ENCODE results near the gene ZNF273. TPM values are rescaled to one million over a fixed set of nuclear protein-coding genes. Genes with fewer than 3 reads are reported as not detected.

ZNF273 gene
- total RNA-seq, 1 experiment from 2014 or later, result 17.9 TPM

- no peak overlapping the region for H2BK120ac ChIP-seq (ENCODE audit: low read depth, low read length, poor library complexity, severe bottlenecking)
- no peak overlapping the region for H3T11ph ChIP-seq (ENCODE audit: low read length)
- H2BK20ac ChIP-seq (ENCODE audit: low read depth, low read length, poor library complexity, severe bottlenecking), result no peak overlapping the region
- H2AFZ ChIP-seq (ENCODE audit: low read length), result no peak overlapping the region
- no peak overlapping the region for H3K4ac ChIP-seq (ENCODE audit: low read depth, low read length)
- Mint-ChIP-seq H3K4me3 (no peak overlapping the region), H3K27ac (no peak overlapping the region), H3K9me3 (peaks cover 64 to 67% of the 10 kb centered on the region in 2 experiments), H3K36me3 (ENCODE audit: insufficient read depth in 1 of 3, low read depth in 3 of 3) (peaks cover 0 to 7% (median 4%) of the 10 kb centered on the region in 3 experiments; a peak in 4 of 7 replicates), H3K27me3 (ENCODE audit: low read depth) (peaks cover 11% of the 10 kb centered on the region), H3K4me1 (no peaks in the 10 kb centered on the region)
- no peak overlapping the region for H3K9ac ChIP-seq (ENCODE audit: extremely low read depth, insufficient read length, low read length)
- no peak overlapping the region for H3K27ac ChIP-seq (ENCODE audit: insufficient read length, low read depth, low read length)
- no peaks in the 10 kb centered on the region for H3K79me2 ChIP-seq (ENCODE audit: insufficient read depth, low read length)
- no CpG with 5 or more reads among the region's 7 CpGs for WGBS (ENCODE audit: extremely low coverage, insufficient read length, low lambda C conversion rate)
- H2BK5ac ChIP-seq (ENCODE audit: insufficient read length, low read length), result no peak overlapping the region
- no peaks in the 10 kb centered on the region for H3K4me1 ChIP-seq (ENCODE audit: insufficient read depth, low read length)
- no peak for TF ChIP-seq CTCF (conservative IDR thresholded peaks at IDR 0.05)
- no peak overlapping the region for H2AK5ac ChIP-seq (ENCODE audit: insufficient read length, low read length)
- no peak overlapping the region for H3K18ac ChIP-seq (ENCODE audit: insufficient read length, low read depth, low read length)
- no peaks in the 10 kb centered on the region for H3K79me1 ChIP-seq (ENCODE audit: insufficient read depth, low read depth, low read length, poor library complexity, severe bottlenecking)
- no peak overlapping the region for H3K14ac ChIP-seq (ENCODE audit: insufficient read depth, low read length)
- no peaks in the 10 kb centered on the region for H4K20me1 ChIP-seq (ENCODE audit: control insufficient read depth, insufficient read depth, insufficient read length)
- H2BK12ac ChIP-seq (ENCODE audit: insufficient read length, low read depth, low read length), result no peak overlapping the region
- no peak overlapping the region for H3K4me2 ChIP-seq (ENCODE audit: insufficient read depth, insufficient read length, low read length)
- H4K91ac ChIP-seq (ENCODE audit: insufficient read length, low read depth, low read length), result no peak overlapping the region
- peaks cover 12% of the 10 kb centered on the region for H3K9me3 ChIP-seq (ENCODE audit: control insufficient read depth, low read depth, low read length)
- no peak overlapping the region for H4K5ac ChIP-seq (ENCODE audit: insufficient read length, low read depth, low read length)
- peak; percentile 3 for DNase-seq
- no peaks in the 10 kb centered on the region for H3K23me2 ChIP-seq (ENCODE audit: insufficient read length, low read depth, low read length, poor library complexity, severe bottlenecking)
- no peak overlapping the region for H4K8ac ChIP-seq (replicated peaks; ENCODE audit: insufficient read length, low read depth, low read length)
- no peak overlapping the region for H3K23ac ChIP-seq (ENCODE audit: insufficient read length, low read depth, low read length)
- H3K56ac ChIP-seq (ENCODE audit: insufficient read length, low read depth, low read length), result no peak overlapping the region
- no peaks in the 10 kb centered on the region for H3K27me3 ChIP-seq (ENCODE audit: insufficient read depth, low read length)
- H2BK15ac ChIP-seq (ENCODE audit: low read depth, low read length), result no peak overlapping the region
These were observed 39.1 kb upstream of the ZNF273 start for GRCh38 chr7:64863969-64864368.
